Hepatocyte (in vitro differentiated cells): ENCODE results near the gene ATP8B3. TPM values are rescaled to one million over a fixed set of nuclear protein-coding genes. Genes with fewer than 3 reads are reported as not detected.

ENCODE experiments used
- DNase-seq: peaks from one replicate; pipeline ENCODE4 v3.0.0-alpha.2; 2016; ENCODE audit warnings: low spot score
- H2AFZ ChIP-seq: fragments of 200-600 bp; sonication (generic); 2 replicates; pipeline ENCODE4 v1.6.0; 2016; ENCODE audit warnings: antibody characterized with exemption, mild to moderate bottlenecking
- H3K27ac ChIP-seq: fragments of 200-600 bp; sonication (generic); 2 replicates; pipeline ENCODE4 v1.5.1; 2016; ENCODE audit warnings: mild to moderate bottlenecking
- H3K27me3 ChIP-seq: fragments of 200-600 bp; sonication (generic); 2 replicates; pipeline ENCODE4 v1.6.1; 2016
- H3K36me3 ChIP-seq: fragments of 200-600 bp; sonication (generic); replicated peaks from 2 replicates; pipeline ENCODE4 v1.5.1; 2016; ENCODE audit warnings: low read depth; ENCODE audit not compliant: insufficient read depth
- H3K4me1 ChIP-seq: fragments of 200-600 bp; sonication (generic); 2 replicates; pipeline ENCODE4 v1.5.1; 2016; ENCODE audit warnings: mild to moderate bottlenecking, moderate library complexity; ENCODE audit not compliant: insufficient read depth
- H3K4me2 ChIP-seq: fragments of 200-600 bp; sonication (generic); 2 replicates; pipeline ENCODE4 v1.6.0; 2016
- H3K4me3 ChIP-seq: fragments of 200-600 bp; sonication (generic); 2 replicates; pipeline ENCODE4 v1.5.1; 2016; ENCODE audit warnings: mild to moderate bottlenecking
- H3K79me2 ChIP-seq: fragments of 200-600 bp; sonication (generic); 2 replicates; pipeline ENCODE4 v1.6.0; 2017; ENCODE audit warnings: mild to moderate bottlenecking
- H3K9me2 ChIP-seq: fragments of 200-600 bp; sonication (generic); replicated peaks from 2 replicates; pipeline ENCODE4 v1.6.0; 2017; ENCODE audit warnings: mild to moderate bottlenecking; ENCODE audit not compliant: insufficient read depth
- H3K9me3 ChIP-seq: fragments of 200-600 bp; sonication (generic); 2 replicates; pipeline ENCODE4 v1.5.1; 2016; ENCODE audit warnings: low read depth, mild to moderate bottlenecking
- H4K20me1 ChIP-seq: fragments of 200-600 bp; sonication (generic); 2 replicates; pipeline ENCODE4 v1.6.0; 2016; ENCODE audit warnings: mild to moderate bottlenecking; ENCODE audit not compliant: insufficient read depth, poor library complexity, severe bottlenecking
- CTCF ChIP-seq: fragments of 200-600 bp; sonication (generic); IDR thresholded peaks from 2 replicates; pipeline ENCODE4 v1.5.1; 2016; ENCODE audit warnings: antibody characterized with exemption, mild to moderate bottlenecking; ENCODE audit not compliant: poor library complexity
- EZH2 ChIP-seq: fragments of 200-600 bp; sonication (generic); IDR thresholded peaks from 2 replicates; pipeline ENCODE4 v1.6.1; 2016; ENCODE audit warnings: antibody characterized with exemption, mild to moderate bottlenecking, borderline replicate concordance
- EZH2phosphoT487 ChIP-seq: fragments of 200-600 bp; sonication (generic); IDR thresholded peaks from one replicate; pipeline ENCODE4 v1.6.1; 2018; ENCODE audit warnings: antibody characterized with exemption, mild to moderate bottlenecking, low read depth, moderate library complexity; ENCODE audit not compliant: unreplicated experiment, severe bottlenecking
- WGBS: methylation state at CpG from one replicate; pipeline ENCODE4 v1.1.6; 2016; ENCODE audit warnings: low lambda C conversion rate; ENCODE audit errors: missing lambda C conversion rate; 5-methylcytosine and 5-hydroxymethylcytosine counted together
- polyA plus RNA-seq: library from polyadenylated mRNA; unstranded; fragments of >200 nt; fragmentation: Nextera tagmentation; extraction: Ambion mirVana; gene quantifications from 2 replicates; pipeline ENCODE4 v1.2.1, GENCODE V29; 2016
- total RNA-seq: library from RNA; depleted of rRNA; stranded (reverse); fragments of >200 nt; gene quantifications from 2 replicates; pipeline ENCODE4 v1.2.3, GENCODE V29; 2014

Gene ATP8B3
- total and polyA plus RNA-seq, 2 experiments from 2014 or later = 1.7 to 2.4 TPM

GRCh38 chr19:1860821-1861598 is 48.9 kb upstream of the ATP8B3 start:
- peaks cover 42% of the 10 kb centered on the region for H4K20me1 ChIP-seq
- peak overlapping the region; percentile 90 for H3K4me3 ChIP-seq
- peaks cover 65% of the 10 kb centered on the region for H3K4me1 ChIP-seq
- no peak overlapping the region for H3K27ac ChIP-seq
- H3K9me3 ChIP-seq = no peaks in the 10 kb centered on the region
- H3K36me3 ChIP-seq = no peaks in the 10 kb centered on the region
- no peak for DNase-seq
- no peak for TF ChIP-seq EZH2
- no peak for TF ChIP-seq EZH2phosphoT487
- no peak for TF ChIP-seq CTCF
- peak overlapping the region; percentile 98 for H3K4me2 ChIP-seq
- no peaks in the 10 kb centered on the region for H3K27me3 ChIP-seq
- peaks cover 61% of the 10 kb centered on the region for H3K79me2 ChIP-seq
- WGBS = 46% methylated on average over 22 of the region's 28 CpGs
- no peak overlapping the region for H2AFZ ChIP-seq
- H3K9me2 ChIP-seq = no peaks in the 10 kb centered on the region

DNA sequence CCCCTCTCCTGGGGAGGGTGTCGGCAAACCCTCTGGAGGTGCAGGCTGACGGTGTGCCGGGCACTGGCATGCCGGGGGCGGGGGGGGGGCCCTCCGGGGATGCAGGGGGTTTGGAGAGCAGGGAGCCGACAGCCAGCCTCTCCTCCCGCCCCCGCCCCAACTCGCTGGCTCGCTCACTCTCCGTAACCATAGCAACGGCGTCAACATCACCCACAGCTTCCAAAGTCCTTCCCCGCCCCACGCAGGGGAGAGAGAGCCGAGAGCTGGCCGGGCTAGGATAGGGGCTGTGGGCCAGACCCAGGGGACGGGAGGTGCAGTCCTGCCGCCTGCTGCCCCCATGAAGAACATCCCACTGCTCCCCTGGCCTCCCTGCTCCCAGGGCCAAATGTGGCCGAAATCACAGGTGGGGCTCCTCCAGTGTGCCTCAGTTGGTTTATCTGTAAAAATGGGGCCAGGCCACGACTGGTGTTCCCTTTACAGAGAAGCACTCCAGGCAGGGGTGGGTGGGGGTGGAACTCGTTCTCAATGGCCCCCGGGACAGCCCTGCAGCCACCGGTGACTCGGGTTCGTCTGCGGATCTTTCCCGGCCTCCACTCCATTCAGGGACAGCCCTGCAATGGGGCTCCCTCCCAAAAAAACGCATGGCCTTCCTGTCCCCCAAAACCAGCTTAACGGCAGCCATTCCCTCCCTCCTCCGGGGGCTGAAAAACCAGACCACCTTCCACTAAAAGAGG is 48.1 kb upstream of the ATP8B3 start:
- TF ChIP-seq EZH2 (no peak), EZH2phosphoT487 (no peak), CTCF (no peak)
- no peaks in the 10 kb centered on the region for H3K36me3 ChIP-seq
- H3K79me2 ChIP-seq = peaks cover 66% of the 10 kb centered on the region
- peak overlapping the region; percentile 98 for H3K4me2 ChIP-seq
- no peaks in the 10 kb centered on the region for H3K9me2 ChIP-seq
- no peaks in the 10 kb centered on the region for H3K27me3 ChIP-seq
- DNase-seq = peak; percentile 94
- H4K20me1 ChIP-seq = peaks cover 42% of the 10 kb centered on the region
- 28% methylated on average over 23 of the region's 32 CpGs for WGBS
- no peak overlapping the region for H3K27ac ChIP-seq
- H3K9me3 ChIP-seq = no peaks in the 10 kb centered on the region
- no peak overlapping the region for H3K4me3 ChIP-seq
- H3K4me1 ChIP-seq = peaks cover 72% of the 10 kb centered on the region
- no peak overlapping the region for H2AFZ ChIP-seq

DNA sequence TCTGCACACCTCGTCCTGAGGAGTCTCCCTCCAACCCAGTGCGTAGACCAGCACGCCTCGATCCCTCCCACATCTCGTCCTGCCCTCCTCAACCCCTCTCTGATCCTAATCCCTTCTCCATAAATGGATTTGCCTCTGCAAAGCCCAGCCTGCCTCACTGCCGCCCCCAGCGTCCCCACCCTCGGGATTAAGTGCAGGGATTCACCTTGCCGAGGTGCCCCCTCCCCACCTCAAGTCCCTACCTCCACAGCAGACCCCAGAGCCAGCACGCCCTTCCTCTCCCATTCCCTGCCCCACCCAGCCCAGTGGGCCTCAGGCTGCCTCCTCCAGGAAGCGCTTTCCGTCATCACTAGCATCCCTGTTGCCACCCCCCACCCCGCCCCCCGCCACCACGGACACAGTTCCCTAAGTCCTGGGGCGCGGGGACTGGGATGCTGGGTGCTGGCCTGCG is 47.3 kb upstream of the ATP8B3 start:
- Histone ChIP-seq H3K79me2 (peaks cover 75% of the 10 kb centered on the region), H4K20me1 (peaks cover 42% of the 10 kb centered on the region), H2AFZ (no peak overlapping the region)

More for the DNA sequence above, 47.3 kb upstream of the ATP8B3 start:
- 56% methylated on average over 3 of the region's 18 CpGs for WGBS
- no peaks in the 10 kb centered on the region for H3K9me3 ChIP-seq
- peaks cover 72% of the 10 kb centered on the region for H3K4me1 ChIP-seq
- H3K27me3 ChIP-seq = no peaks in the 10 kb centered on the region
- no peaks in the 10 kb centered on the region for H3K9me2 ChIP-seq
- H3K4me2 ChIP-seq = peak overlapping the region; percentile 98
- H3K27ac ChIP-seq = peak overlapping the region; percentile 28
- no peak overlapping the region for H3K4me3 ChIP-seq
- no peak for DNase-seq
- H3K36me3 ChIP-seq = no peaks in the 10 kb centered on the region
- TF ChIP-seq EZH2phosphoT487 = no peak
- TF ChIP-seq CTCF = no peak
- TF ChIP-seq EZH2 = no peak
